K562 (cell line): ENCODE results near the gene AMFR. TPM values are rescaled to one million over a fixed set of nuclear protein-coding genes. Genes with fewer than 3 reads are reported as not detected.

ENCODE experiments used
- BHLHE40 ChIP-seq: IDR thresholded peaks from 2 replicates; pipeline ENCODE4 v1.6.1; 2011; ENCODE audit warnings: low read length, improper control_type of control experiment
- CAMTA2 ChIP-seq: fragments of 250-450 bp; sonication (Bioruptor Pico); conservative IDR thresholded peaks from 2 replicates; pipeline ENCODE4 v1.5.1; 2022
- CREBBP ChIP-seq: IDR thresholded peaks from one replicate; pipeline ENCODE4 v1.6.1; 2012; ENCODE audit warnings: low read depth, mild to moderate bottlenecking, control low read depth, inconsistent platforms, low read length
- ETV5 ChIP-seq: sonication (generic); formaldehyde crosslinking; IDR thresholded peaks from 2 replicates; pipeline ENCODE4 v1.4.0; 2020; ENCODE audit warnings: low read depth, mild to moderate bottlenecking, missing genetic modification reagents
- KDM1A ChIP-seq, 2 experiments: fragments of 450-650 bp; IDR thresholded peaks; 2 replicates each; pipeline ENCODE4 v1.6.1; 2016; ENCODE audit warnings: mild to moderate bottlenecking in 2 of 2
- MXI1 ChIP-seq: IDR thresholded peaks from 2 replicates; pipeline ENCODE4 v1.6.1; 2011; ENCODE audit warnings: low read depth, mild to moderate bottlenecking, improper control_type of control experiment, low read length
- SAFB ChIP-seq: fragments of 200-400 bp; formaldehyde crosslinking; IDR thresholded peaks from 2 replicates; pipeline ENCODE4 v1.6.1; 2017; ENCODE audit warnings: low read depth, low read length, borderline replicate concordance
- SAFB2 ChIP-seq: fragments of 200-400 bp; formaldehyde crosslinking; IDR thresholded peaks from 2 replicates; pipeline ENCODE4 v1.6.1; 2018; ENCODE audit warnings: borderline replicate concordance, low read length, low read depth, moderate library complexity; ENCODE audit not compliant: severe bottlenecking
- STAT6 ChIP-seq: sonication (generic); formaldehyde crosslinking; IDR thresholded peaks from 2 replicates; pipeline ENCODE4 v1.8.1; 2023; ENCODE audit warnings: mild to moderate bottlenecking, missing genetic modification reagents
- TAF1 ChIP-seq: IDR thresholded peaks from 2 replicates; pipeline ENCODE4 v1.6.1; 2011; ENCODE audit warnings: mild to moderate bottlenecking, low read length, moderate library complexity; ENCODE audit not compliant: insufficient read depth, control insufficient read depth, severe bottlenecking; ENCODE audit errors: extremely low read depth
- ZKSCAN1 ChIP-seq: fragments of 150-350 bp; IDR thresholded peaks from 2 replicates; pipeline ENCODE4 v1.6.1; 2016; ENCODE audit warnings: low read depth, low read length
- ZNF324 ChIP-seq: fragments of 250-450 bp; sonication (Bioruptor Pico); IDR thresholded peaks from 2 replicates; pipeline ENCODE4 v1.4.0; 2020; ENCODE audit warnings: mild to moderate bottlenecking
- ZNF717 ChIP-seq: fragments of 250-450 bp; sonication (Bioruptor Pico); IDR thresholded peaks from 2 replicates; pipeline ENCODE4 v1.5.0; 2021
- polyA plus RNA-seq, 8 experiments: library from polyadenylated mRNA; depleted of rRNA in 4 of 8; stranded (reverse) in 5 of 8; unstranded in 3 of 8; fragments of >200 nt; fragmentation: Nextera tagmentation in 2 of 8; fragmentation: Illumina TruSeq in 1 of 8; extraction: Ambion mirVana in 2 of 8; extraction: Trizol in 1 of 8; gene quantifications; 2 replicates each; pipeline versions ENCODE4 v1.2.1 to v1.2.3, GENCODE V29; 2011 to 2014; ENCODE audit warnings: inconsistent platforms in 1 of 8, missing spikeins in 1 of 8
- total RNA-seq, 7 experiments: library from RNA; depleted of rRNA in 6 of 7; stranded (reverse); fragments of >200 nt in 6 of 7; fragmentation: Illumina TruSeq in 2 of 7; extraction: Trizol in 2 of 7; gene quantifications; 2 replicates each; pipeline versions ENCODE4 v1.2.1 to v1.2.3, GENCODE V29; 2011 to 2021; ENCODE audit warnings: low replicate concordance in 1 of 7
- TF ChIP-seq, protein P1 (sequence below): sonication (generic); formaldehyde crosslinking; IDR thresholded peaks from 2 replicates; pipeline ENCODE4 v1.8.0; 2023; ENCODE audit warnings: mild to moderate bottlenecking, missing genetic modification reagents
- TF ChIP-seq, protein P2 (sequence below): sonication (generic); formaldehyde crosslinking; IDR thresholded peaks from 2 replicates; pipeline ENCODE4 v1.8.0; 2023; ENCODE audit warnings: missing genetic modification reagents, mild to moderate bottlenecking, borderline replicate concordance

The AMFR gene
- total and polyA plus RNA-seq, 9 of the 15 experiments (the other 6 are each of a cell fraction or from before 2014, with no cell fraction given): 15.6 to 113 (median 58.4) TPM

DNA sequence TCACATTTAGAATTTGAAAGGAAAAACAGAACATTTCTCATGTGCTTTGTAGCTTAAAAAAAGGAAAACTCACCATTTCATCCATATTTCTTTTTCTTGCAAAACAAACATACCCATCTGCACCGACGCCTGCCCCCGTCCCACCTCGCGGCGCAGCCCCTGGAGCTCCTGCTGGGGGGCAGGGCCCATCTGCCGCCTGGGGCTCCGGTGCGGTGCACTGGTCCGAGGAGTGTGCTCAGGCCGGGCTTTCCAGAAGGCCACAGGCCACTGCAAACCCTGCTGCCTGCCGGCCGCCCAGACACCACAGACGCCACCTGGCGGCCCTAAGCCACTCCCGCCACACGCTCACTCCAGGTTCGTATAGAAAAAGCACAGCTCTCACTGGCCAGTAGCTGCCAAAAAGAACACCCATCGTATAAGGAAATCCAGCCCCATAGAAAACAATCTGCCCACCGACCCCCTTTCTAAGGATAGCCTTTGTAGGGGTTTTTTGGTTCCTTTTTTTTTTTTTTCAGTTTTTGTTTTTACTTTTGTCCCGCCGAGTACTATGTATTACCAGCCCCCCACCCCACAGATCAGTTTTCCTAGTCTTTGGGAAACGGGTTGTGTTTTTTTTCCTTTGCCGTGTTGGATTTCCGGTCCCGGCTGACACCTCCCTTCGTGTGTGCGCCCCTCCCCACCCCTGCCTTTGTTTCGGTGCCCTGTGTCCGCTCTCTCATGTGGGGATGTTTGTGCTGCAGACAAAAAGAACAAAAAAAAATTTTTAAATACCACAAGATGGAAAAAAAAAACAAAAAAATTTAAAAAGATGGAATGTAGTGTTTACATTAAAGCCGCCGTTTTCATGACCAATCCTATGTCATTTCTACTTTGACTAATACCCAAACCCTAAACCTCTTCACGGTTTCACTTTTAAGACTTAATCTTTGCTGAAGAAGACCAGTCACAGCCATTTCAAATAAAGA is 68.8 kb downstream of the AMFR start (continued):
- TF ChIP-seq, protein P1, sequence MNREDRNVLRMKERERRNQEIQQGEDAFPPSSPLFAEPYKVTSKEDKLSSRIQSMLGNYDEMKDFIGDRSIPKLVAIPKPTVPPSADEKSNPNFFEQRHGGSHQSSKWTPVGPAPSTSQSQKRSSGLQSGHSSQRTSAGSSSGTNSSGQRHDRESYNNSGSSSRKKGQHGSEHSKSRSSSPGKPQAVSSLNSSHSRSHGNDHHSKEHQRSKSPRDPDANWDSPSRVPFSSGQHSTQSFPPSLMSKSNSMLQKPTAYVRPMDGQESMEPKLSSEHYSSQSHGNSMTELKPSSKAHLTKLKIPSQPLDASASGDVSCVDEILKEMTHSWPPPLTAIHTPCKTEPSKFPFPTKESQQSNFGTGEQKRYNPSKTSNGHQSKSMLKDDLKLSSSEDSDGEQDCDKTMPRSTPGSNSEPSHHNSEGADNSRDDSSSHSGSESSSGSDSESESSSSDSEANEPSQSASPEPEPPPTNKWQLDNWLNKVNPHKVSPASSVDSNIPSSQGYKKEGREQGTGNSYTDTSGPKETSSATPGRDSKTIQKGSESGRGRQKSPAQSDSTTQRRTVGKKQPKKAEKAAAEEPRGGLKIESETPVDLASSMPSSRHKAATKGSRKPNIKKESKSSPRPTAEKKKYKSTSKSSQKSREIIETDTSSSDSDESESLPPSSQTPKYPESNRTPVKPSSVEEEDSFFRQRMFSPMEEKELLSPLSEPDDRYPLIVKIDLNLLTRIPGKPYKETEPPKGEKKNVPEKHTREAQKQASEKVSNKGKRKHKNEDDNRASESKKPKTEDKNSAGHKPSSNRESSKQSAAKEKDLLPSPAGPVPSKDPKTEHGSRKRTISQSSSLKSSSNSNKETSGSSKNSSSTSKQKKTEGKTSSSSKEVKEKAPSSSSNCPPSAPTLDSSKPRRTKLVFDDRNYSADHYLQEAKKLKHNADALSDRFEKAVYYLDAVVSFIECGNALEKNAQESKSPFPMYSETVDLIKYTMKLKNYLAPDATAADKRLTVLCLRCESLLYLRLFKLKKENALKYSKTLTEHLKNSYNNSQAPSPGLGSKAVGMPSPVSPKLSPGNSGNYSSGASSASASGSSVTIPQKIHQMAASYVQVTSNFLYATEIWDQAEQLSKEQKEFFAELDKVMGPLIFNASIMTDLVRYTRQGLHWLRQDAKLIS (CRISPR knock-in tag): no peak
- TF ChIP-seq, protein P2, sequence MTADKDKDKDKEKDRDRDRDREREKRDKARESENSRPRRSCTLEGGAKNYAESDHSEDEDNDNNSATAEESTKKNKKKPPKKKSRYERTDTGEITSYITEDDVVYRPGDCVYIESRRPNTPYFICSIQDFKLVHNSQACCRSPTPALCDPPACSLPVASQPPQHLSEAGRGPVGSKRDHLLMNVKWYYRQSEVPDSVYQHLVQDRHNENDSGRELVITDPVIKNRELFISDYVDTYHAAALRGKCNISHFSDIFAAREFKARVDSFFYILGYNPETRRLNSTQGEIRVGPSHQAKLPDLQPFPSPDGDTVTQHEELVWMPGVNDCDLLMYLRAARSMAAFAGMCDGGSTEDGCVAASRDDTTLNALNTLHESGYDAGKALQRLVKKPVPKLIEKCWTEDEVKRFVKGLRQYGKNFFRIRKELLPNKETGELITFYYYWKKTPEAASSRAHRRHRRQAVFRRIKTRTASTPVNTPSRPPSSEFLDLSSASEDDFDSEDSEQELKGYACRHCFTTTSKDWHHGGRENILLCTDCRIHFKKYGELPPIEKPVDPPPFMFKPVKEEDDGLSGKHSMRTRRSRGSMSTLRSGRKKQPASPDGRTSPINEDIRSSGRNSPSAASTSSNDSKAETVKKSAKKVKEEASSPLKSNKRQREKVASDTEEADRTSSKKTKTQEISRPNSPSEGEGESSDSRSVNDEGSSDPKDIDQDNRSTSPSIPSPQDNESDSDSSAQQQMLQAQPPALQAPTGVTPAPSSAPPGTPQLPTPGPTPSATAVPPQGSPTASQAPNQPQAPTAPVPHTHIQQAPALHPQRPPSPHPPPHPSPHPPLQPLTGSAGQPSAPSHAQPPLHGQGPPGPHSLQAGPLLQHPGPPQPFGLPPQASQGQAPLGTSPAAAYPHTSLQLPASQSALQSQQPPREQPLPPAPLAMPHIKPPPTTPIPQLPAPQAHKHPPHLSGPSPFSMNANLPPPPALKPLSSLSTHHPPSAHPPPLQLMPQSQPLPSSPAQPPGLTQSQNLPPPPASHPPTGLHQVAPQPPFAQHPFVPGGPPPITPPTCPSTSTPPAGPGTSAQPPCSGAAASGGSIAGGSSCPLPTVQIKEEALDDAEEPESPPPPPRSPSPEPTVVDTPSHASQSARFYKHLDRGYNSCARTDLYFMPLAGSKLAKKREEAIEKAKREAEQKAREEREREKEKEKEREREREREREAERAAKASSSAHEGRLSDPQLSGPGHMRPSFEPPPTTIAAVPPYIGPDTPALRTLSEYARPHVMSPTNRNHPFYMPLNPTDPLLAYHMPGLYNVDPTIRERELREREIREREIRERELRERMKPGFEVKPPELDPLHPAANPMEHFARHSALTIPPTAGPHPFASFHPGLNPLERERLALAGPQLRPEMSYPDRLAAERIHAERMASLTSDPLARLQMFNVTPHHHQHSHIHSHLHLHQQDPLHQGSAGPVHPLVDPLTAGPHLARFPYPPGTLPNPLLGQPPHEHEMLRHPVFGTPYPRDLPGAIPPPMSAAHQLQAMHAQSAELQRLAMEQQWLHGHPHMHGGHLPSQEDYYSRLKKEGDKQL (CRISPR knock-in tag): no peak
- no peak for TF ChIP-seq SAFB
- TF ChIP-seq ZKSCAN1: no peak
- no peak for TF ChIP-seq ZNF717 (CRISPR knock-in tag)
- no peak for TF ChIP-seq CAMTA2
- TF ChIP-seq SAFB2: no peak
- no peak for TF ChIP-seq CREBBP
- no peak for TF ChIP-seq ZNF324 (CRISPR knock-in tag)
- TF ChIP-seq TAF1: no peak
- no peak for TF ChIP-seq STAT6 (CRISPR knock-in tag)
- TF ChIP-seq MXI1: no peak
- TF ChIP-seq BHLHE40: no peak; the same call in 1 of the 2 replicates
- no peak for TF ChIP-seq KDM1A (IDR thresholded peaks at IDR 0.05)
- TF ChIP-seq ETV5 (CRISPR knock-in tag): no peak
